NOMO-1 (cell line): Measurements from ENCODE around the gene TMEM184B.

Source experiments
- DNase-seq, 2 experiments: peaks; one replicate each; lab custom pipeline; 2025; ENCODE audit not compliant: unreplicated experiment in 2 of 2; lab: John Stamatoyannopoulos, UW

TMEM184B gene

DNA sequence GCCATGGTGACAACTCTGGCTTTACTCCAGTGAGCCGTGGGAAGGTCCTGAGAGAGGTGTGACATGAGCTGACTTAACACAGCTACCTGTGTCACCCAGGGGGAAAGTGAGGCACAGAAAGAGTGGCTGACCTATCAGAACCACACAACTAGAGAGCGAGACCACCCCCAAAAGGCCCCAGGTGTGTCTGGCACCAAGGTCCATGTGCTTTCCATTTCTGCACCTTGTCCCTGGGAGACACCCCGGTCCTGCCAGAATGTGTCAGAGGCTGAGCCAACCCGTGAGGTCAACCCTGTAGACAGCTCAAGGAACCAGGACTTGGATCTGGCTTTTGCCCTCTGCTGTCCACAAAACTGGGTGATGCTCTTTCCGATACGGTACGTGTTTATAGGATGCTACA, 61.3 kb downstream of the TMEM184B start:
- DNase-seq: no peak

DNA sequence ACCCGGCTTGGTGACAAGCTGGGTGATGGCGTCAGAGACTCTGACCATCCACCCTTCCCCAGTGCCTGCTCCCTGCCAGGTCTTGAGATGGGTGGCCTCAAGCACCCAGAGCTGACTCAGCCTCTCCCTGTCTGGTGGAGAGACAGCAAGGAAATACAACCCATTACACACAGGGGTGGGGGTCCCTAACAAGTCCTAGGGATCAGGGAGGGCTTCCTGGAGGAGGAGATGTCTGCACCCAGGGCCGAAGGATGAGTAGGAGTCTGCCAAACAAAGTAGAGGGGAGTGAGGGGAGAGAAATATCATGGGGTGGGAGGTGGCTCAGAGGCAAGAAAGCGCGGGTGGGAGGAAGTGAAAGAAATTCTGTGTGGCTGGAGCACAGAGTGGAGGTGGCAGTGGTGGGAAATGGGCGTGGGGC, 64.2 kb downstream of the TMEM184B start:
- no peak for DNase-seq

DNA sequence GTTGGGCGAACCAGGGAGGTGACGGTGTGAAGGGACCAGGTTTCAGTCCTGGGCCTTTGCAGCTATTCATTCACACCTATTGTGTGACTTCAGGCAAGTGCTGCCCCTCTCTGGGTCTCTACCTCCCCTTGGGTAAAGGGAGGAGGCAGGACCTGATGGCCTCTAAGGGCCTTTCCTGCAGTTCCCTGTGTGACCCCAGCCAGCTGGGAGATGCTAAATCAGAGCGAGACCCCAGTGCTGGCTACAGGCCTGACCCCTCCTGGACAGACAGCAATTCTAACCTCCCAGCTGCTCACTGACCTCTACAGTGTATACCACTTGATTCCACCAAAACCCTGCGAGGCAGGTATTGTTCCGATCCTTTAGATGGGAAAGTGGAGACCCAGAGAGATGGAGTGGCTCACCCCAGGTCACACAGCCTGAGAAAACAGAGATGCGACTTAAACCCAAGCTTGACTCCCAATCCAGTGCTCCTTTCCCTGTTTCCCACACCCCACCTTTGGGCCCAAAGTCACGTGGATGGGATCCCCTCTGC, 64.8 kb downstream of the TMEM184B start:
- no peak for DNase-seq

DNA sequence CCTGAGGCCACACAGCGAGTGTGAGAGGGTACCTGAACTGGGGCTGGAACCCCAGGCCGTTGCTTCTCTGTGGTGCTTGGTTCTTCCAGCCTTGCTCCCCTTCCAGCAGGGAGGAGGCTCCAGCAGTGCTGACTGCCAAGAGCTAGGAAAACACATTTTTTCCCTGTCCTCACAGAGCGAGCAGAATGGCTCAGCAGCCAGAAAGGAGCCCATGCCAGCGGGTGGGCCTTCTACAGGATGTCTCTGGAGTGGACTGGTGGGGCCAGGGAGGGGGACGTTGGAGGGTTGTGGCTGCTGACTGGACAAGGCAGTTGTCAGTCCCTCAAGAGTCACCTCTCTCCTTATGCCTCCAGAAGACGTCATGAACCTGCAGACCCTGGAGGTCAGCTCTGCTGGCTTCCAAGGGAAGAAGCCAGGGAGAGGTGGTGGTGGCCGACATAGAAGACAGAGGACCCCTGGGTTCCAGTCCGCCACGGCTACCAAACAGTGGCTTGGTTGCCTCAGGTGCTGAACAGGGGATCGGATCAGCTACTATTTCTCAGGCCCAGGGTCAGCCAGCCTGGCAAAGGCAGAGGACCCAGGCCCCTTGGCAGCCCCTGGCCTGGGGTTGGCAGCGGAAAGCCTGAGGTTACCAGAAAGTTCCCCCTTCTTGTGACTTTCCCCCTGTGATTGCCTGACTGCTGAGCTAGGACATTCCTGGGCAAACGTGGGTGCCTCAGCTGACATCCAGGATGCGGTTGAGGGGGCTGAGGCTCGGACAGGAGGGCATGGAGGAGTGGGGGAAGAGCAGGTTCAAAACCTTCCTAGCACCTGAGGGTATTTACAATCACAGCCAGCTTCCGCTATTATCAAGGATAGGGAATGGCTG, 67.3 kb downstream of the TMEM184B start:
- no peak for DNase-seq

DNA sequence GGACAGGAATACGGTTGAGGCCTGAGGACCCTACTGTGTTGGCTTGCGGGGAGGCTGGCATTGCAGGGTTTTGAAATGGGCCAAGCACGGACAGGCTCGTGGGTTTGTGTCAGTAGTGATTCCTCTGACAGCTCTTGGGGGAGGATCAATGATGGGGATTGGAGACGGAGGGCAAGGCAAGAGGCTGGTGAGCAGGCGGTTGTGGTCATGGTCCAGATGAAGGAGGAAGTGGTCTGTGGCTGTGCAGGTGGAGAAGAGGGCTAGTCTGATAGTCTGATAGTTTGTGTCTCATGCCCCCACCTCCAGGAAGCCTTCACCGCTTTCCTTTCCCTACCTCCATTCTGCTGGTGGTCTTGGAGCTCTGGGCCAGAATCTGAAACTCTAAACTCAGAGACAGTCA, 68.0 kb downstream of the TMEM184B start:
- DNase-seq: peak in 1 of 2 experiments; percentile 26

DNA sequence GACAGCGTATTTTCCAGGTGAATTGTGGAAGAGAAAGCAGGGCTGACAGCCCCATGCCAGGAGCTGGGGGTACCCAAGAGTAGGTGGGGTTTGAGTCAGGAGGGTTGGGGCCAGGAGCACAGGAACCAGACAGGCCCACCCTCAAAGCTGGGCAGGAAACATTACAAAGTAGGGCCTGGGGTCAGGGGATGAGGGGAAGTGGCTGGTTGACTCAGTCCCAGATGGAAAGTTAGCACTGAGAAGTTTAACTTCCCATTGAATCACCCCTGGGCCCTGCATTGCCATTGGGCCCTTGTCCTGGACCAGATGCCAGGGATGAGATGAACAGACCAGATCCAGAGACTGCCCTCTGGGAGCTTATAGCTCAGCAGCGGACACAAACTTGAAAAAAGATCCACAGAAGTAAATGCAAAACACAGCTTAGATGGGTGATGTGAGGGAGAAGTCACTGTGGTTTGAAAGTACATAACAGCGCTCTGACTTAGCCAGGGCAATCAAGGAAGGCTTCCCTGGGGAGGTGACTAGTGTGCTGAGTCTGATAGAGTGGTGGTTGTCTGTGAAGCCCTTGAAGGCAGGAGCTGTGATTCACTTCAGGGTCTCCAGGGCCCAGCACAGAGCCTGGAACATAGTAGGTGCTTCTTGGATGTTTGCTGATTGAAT, 68.8 kb downstream of the TMEM184B start:
- DNase-seq: no peak

DNA sequence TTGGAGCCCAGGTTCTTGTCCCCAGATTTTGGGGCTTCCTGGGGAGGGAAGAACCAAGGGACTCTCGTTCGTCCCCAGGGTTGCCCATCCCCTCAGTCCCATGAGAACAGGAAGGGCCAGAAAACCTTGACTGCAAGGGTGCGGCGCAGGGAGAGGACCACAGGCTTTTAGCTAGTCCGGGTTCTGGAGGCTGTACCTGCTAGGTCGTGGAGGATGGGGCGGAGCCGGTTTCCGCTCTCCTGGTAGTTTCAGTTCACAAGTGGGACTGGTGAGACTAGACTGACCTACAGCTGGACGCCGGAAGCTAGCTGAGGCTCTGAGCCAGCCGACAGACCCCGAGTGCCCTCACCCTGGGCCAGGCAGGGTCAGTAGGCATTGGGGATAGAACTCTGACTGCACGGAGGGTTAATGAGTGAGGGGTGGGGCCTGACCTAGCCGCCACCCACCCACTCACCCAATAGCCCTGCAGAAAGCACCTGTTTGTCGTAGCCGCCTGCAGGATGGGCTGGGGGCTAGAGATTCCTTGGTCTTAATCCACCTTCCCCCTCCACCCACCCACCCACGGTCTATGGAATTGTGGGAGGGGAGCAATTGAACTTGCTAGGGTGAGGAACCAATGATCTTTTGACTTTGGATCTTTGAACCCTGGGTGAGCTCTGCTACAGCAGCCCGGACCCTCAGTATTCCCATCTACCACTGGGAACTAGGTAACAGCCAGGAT, 69.6 kb downstream of the TMEM184B start:
- peak in 1 of 2 experiments; percentile 10 for DNase-seq

DNA sequence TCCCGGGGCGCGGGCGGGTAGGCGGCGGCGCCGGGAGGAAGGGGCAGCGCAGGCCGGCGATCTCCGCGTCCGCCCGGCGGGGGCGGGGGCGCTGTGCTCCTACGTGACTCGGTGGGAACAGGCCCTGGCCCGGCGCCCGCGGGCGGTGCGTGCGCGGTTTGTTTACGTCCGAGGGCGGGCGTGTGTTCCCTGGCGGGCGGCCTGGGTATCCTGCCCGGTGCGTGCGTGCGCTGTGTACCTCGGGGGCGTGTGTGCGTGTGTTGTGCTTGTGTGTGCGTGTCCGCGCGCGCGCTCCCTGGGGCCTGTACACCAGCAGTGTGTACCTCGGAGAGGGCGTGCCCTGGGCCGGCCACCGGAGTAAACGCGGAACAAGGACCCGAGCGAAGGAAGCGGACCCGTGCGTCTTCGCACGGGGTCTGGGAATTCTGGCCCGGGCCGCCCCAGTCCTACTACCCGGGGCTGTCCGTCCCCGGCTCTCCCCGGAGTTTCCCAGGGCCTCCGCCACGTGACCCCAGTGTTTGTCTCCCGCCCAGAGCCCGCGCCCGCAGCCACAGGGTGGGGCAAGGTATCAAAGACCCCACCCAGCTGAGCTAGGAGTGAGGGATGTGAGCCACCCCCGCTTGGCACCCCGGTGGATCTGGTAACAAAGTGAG, 70.2 kb downstream of the TMEM184B start:
- peak; percentile 30 to 36 for DNase-seq

DNA sequence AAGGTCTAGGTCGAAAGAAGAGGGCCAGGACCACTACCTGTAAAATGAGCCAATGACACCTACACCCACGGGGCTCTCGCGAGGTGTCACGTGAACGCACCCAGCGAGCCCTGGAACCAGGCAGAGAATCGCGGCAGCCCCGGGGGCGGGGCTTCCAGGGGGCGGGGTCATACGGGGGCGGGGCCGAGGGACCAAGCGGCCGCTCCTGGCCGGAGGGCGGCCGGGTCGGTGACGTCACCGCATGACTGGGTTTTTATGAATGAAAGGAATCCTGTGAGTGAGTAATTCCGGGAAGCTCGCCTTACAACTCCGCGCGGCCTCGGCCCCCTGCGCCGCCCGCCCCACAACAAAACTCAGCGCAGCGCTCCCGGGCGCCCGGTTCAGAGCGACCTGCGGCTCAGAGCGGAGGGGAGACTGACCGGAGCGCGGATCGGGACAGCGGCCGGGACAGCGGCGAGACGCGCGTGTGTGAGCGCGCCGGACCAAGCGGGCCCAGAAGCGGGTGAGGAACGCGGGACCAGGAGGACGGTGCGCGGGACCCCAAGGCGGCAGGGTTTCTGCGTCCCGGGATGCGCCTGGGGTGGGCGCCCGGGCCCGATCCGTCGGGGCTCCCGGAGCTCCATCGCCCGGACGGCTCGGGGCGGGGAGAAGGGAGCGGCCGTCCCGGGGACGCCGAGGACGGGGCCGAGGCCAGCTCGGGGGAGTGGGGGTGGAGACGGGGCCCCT, 70.9 kb downstream of the TMEM184B start, which contains the start of gene MAFF:
MAFF (plus strand) TSS at position 284 of the 726 bp plus-strand sequence. CDS start 11,860 bp downstream, outside the sequence.
- peak; percentile 76 to 86 for DNase-seq

DNA sequence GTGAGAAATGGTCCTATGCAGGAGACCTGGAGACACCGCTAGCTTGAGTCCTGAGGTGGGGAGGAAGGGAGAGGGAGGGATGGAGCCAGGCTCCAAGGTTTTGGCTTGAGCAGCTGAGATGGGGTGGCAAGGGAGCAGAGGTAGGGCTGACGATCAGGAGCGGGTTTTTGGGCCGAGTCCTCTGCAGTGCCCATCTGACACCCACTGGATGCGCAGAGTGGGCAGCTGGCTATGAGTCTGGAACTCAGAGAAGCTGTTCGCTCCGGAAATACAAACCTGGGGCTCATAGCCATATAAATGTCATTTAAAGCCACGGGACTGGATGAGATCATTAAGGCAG, 71.5 kb downstream of the TMEM184B start:
- no peak for DNase-seq

DNA sequence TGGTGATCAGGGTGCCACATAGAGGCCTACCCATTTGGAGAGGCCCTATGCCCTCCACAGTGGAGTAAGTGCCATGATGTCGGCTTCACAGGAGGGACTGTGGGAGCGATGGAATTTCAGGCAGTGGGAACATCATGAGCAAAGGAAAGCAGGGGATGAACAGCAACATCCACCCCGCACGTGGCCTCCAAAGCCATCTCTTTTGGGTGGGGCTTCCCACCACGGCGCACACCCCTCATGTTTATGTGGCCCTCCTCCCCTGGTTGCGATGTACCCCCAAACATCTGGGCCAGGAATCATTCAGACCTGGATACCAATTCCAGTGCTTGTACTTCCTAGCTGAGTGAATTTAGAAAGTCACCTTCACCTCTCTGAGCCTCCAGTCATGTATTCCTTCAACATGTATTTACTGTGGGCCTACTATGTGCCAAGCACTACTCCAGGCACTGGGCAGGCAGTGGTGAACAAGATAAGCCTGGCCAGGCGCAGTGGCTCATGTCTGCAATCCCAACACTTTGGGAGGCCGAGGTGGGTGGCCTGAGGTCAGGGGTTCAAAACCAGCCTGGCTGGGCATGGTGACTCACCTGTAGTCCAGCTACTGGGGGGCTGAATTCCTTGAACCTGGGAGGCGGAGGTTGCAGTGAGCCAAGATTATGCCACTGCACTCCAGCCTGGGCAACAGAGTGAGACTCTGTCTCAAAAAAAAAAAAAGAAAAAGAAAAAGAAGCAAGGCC, 72.8 kb downstream of the TMEM184B start:
- DNase-seq: no peak

DNA sequence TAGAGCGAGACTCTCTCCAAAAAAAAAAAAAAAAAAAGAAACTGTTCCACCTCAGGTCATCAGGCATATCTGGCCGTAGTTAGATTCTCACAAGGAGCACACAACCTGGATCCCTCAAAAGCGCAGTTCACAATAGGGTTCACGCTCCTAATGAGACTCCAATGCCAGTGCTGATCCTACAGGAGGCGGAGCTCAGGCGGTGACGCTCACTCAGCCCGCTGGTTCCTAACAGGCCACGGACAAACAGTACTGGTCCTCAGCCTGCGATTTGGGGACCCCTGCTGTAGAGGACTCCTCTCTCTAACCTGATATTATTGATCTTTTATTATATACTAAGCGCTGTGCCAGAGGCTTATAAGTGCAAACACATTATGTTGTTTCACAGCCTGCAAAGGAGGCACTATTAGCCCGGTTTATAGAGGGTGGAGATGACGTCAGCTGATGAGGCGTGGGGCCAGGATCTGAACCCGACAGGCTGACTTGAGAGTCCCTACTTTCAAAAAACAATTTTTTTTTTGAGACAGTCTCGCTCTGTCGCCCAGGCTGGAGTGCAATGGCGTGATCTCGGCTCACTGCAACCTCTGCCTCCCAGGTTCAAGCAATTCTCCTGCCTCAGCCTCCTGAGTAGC, 75.9 kb downstream of the TMEM184B start:
- no peak for DNase-seq

DNA sequence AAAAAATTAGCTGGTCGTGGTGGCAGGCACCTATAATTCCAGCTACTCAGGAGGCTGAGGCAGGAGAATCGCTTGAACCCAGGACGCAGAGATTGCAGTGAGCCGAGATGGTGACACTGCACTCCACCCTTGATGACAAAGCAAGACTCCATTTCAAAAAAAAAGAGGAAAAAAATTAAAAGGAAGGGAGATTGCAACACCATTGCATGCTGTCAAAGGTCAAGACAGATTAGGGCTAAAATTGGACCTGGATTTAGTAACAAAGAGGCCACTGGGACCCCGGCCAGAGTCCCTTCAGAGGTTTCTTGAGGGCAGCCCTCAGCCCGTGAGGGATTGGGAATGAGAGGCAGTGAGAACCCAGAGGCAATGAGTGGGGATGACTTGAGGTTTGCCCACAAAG, 79.2 kb downstream of the TMEM184B start:
- DNase-seq: peak; percentile 72 to 83

DNA sequence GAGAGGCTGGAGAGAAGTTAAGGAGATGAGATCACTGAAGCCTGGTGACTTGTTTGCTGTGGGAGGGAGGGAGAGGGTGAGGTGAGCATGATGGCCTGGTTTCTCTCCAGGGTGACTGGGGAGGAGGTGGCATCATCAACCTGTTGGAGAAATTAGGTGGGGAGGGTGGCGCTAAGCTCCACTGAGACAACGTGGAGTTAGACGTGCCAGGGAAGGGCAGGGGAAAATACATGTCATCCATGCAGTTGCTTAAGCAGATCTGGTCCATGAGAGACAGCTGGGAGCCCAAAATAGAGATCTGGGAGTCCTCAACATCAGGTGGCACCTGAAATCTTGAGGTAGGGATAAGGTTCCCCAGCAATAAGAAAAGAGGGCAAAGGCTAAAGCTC, 80.3 kb downstream of the TMEM184B start:
- DNase-seq: no peak

DNA sequence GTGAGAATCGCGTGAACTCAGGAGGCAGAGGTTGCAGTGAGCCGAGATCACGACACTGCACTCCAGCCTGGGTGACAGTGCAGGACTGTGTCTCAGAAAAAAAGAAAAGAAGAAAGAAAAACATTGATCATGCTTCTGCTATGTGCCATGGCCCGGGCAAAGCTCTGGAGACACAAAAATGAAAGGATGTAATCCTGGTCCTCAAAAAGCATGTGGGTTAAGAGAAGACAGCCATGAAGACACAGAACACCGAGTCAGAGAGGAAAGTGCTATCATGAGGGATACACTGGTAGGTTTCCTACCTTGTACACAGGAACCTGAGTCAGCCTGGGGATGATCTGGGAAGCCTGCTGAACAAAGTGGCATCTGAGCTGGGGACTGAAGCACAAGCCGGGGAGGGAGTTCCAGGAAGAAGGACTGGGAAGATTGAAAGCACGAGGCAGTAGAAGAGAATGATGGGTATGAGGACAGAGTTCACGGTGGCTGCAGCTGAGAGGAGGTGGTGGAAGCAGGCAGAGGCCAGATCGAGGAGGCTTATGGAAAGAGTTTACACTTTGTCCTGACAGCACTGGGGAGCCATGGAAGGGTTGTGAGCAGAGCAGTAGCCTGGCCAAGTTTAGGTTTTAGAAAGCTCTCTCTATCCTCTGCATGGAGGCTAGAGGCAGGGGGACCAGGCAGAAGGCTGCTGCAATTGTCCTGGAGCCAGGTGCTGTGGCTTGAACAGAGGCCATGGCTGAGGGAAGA, 80.9 kb downstream of the TMEM184B start:
- no peak for DNase-seq

DNA sequence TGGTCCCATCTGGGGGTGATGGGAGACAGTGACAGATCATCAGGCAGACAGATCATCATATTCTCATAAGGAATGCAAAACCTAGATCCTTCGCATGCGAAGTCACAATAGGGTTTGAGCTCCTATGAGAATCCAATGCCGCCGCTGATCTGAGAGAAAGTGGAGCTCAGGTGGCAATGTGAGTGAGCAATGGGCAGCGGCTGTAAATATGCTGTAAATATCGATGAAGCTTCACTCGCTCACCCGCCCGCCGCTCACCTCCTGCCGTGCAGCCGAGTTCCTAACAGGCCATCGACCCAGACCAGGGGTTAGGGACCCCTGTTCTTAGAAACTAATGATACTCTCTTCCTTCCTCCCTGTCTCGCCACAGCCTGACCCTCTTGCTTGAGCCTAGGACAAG, 81.8 kb downstream of the TMEM184B start:
- DNase-seq: no peak

DNA sequence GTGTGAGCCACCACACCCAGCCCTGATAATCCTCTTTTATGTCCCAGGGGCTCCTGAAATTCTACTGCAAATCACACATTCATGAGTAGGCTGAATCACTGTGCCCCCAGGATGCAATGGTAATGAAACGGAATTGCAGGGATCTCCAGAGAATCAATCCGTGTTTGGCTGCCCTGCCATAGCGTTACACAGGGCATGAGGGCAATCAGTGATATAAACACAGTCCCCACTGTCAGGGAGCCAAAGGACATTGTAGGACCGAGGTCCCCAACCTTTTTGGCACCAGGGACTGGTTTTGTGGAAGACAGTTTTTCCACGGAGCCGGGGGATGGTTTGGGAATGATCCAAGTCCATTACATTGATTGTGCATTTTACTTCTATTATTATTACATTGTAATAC, 82.2 kb downstream of the TMEM184B start:
- DNase-seq: no peak

DNA sequence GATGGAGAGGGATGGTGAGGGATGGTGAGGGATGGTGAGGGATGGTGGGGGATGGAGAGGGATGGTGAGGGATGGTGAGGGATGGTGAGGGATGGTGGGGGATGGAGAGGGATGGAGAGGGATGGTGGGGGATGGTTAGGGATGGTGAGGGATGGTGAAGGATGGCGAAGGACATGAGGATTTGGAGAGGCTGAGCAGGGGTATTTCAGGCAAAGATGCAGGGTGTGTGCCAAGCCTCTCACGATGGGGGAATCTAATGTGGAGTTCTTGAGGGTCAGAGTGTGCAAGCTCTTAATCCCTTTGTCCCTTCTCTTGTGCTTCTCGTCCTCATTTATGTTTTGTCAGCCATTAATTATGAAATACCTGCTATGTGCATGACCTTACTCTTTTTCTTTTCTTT, 83.7 kb downstream of the TMEM184B start:
- no peak for DNase-seq
